Endodermal cell (in vitro differentiated cells): Measurements from ENCODE around the gene KIF3B. TPM values are rescaled to one million over a fixed set of nuclear protein-coding genes. Genes with fewer than 3 reads are reported as not detected.

ENCODE experiments used
- DNase-seq: peaks from one replicate; pipeline ENCODE4 v3.0.0-alpha.2; 2017
- H3K27ac ChIP-seq: 2 replicates; pipeline ENCODE4 v1.5.1; 2013; ENCODE audit warnings: mild to moderate bottlenecking, low read depth, low read length, moderate library complexity
- H3K27me3 ChIP-seq: 2 replicates; pipeline ENCODE4 v1.6.1; 2013; ENCODE audit warnings: mild to moderate bottlenecking, low read length, moderate library complexity; ENCODE audit not compliant: insufficient read depth, control insufficient read depth, poor library complexity, severe bottlenecking
- H3K36me3 ChIP-seq: 2 replicates; pipeline ENCODE4 v1.7.0; 2013; ENCODE audit warnings: mild to moderate bottlenecking, low read length, moderate library complexity; ENCODE audit not compliant: control insufficient read depth, insufficient read depth
- H3K4me1 ChIP-seq: one replicate; pipeline ENCODE4 v1.7.0; 2013; ENCODE audit warnings: low read length; ENCODE audit not compliant: control insufficient read depth, insufficient read depth
- H3K4me3 ChIP-seq: 2 replicates; pipeline ENCODE4 v1.5.1; 2013; ENCODE audit warnings: mild to moderate bottlenecking, low read length, moderate library complexity
- H3K9ac ChIP-seq: 2 replicates; pipeline ENCODE4 v1.6.1; 2013; ENCODE audit warnings: mild to moderate bottlenecking, low read length, moderate library complexity; ENCODE audit not compliant: poor library complexity, severe bottlenecking; ENCODE audit errors: extremely low read depth
- H3K9me3 ChIP-seq: 2 replicates; pipeline ENCODE4 v1.6.1; 2013; ENCODE audit warnings: mild to moderate bottlenecking, low read length, moderate library complexity; ENCODE audit not compliant: control insufficient read depth
- H3K27ac Mint-ChIP-seq: 2 replicates; pipeline ENCODE4 v1.8.0; 2020; ENCODE audit warnings: mixed read lengths
- H3K27me3 Mint-ChIP-seq: 2 replicates; pipeline ENCODE4 v1.8.0; 2021; ENCODE audit warnings: mild to moderate bottlenecking, mixed read lengths; ENCODE audit not compliant: insufficient read depth
- H3K36me3 Mint-ChIP-seq: 2 replicates; pipeline ENCODE4 v1.8.0; 2020; ENCODE audit warnings: low read depth, mixed read lengths
- H3K4me1 Mint-ChIP-seq: 2 replicates; pipeline ENCODE4 v1.8.0; 2020; ENCODE audit warnings: mixed read lengths
- H3K4me3 Mint-ChIP-seq: 2 replicates; pipeline ENCODE4 v1.8.0; 2020; ENCODE audit warnings: mild to moderate bottlenecking, moderate library complexity, mixed read lengths
- H3K9me3 Mint-ChIP-seq: 2 replicates; pipeline ENCODE4 v1.8.0; 2020; ENCODE audit warnings: mild to moderate bottlenecking, mixed read lengths
- CTCF ChIP-seq: fragments of 200-600 bp; sonication (generic); conservative IDR thresholded peaks from 2 replicates; pipeline ENCODE4 v1.5.0; 2021; ENCODE audit warnings: antibody characterized with exemption, mild to moderate bottlenecking
- WGBS, 2 experiments: methylation state at CpG; one replicate each; pipeline versions ENCODE4 v1.1.5 to v1.1.7; 2013; ENCODE audit warnings: missing lambda C conversion rate in 2 of 2, mixed read lengths in 1 of 2; ENCODE audit not compliant: insufficient coverage in 1 of 2, insufficient read length in 1 of 2; 5-methylcytosine and 5-hydroxymethylcytosine counted together
- total RNA-seq, 2 donors: library from RNA; stranded (reverse); fragmentation: NEBNext Ultra II Directional in 1 of 2; extraction: Animal tissue kit (Norgen Biotek cat#: 25700) in 1 of 2; gene quantifications; 2 replicates in 1 of 2; 3 replicates in 1 of 2; pipeline ENCODE4 v1.2.1, GENCODE V29; 2021

Gene KIF3B
- total RNA-seq, 2 donors from 2014 or later, result 31.4 to 41.1 TPM

- Histone ChIP-seq H3K4me1 (no peaks in the 10 kb centered on the region), H3K27ac (no peak overlapping the region), H3K9me3 (no peaks in the 10 kb centered on the region), H3K36me3 (no peaks in the 10 kb centered on the region), H3K9ac (no peak overlapping the region), H3K27me3 (no peaks in the 10 kb centered on the region), H3K4me3 (no peak overlapping the region)
- Mint-ChIP-seq H3K27ac (no peak overlapping the region), H3K4me1 (peaks cover under 1% of the 10 kb centered on the region), H3K27me3 (peaks cover 2% of the 10 kb centered on the region), H3K36me3 (no peaks in the 10 kb centered on the region), H3K9me3 (no peaks in the 10 kb centered on the region), H3K4me3 (no peak overlapping the region)
- TF ChIP-seq CTCF, result no peak
- no peak for DNase-seq
- WGBS, 2 experiments, result 100% methylated on average over 1 to 2 of the region's 2 CpGs
These were observed 15.8 kb upstream of the KIF3B start for GRCh38 chr20:32261644-32262043.

- Mint-ChIP-seq H3K36me3 (no peaks in the 10 kb centered on the region), H3K9me3 (no peaks in the 10 kb centered on the region), H3K27ac (no peak overlapping the region), H3K27me3 (peaks cover 6% of the 10 kb centered on the region), H3K4me3 (no peak overlapping the region), H3K4me1 (no peaks in the 10 kb centered on the region)
- no peak for DNase-seq
- Histone ChIP-seq H3K36me3 (no peaks in the 10 kb centered on the region), H3K27me3 (no peaks in the 10 kb centered on the region), H3K4me1 (no peaks in the 10 kb centered on the region), H3K9ac (no peak overlapping the region), H3K4me3 (no peak overlapping the region), H3K9me3 (no peaks in the 10 kb centered on the region), H3K27ac (no peak overlapping the region)
- WGBS, 2 experiments, result 79 to 88% methylated on average over 7 of the region's 7 CpGs
- TF ChIP-seq CTCF, result no peak
These were observed 14.0 kb upstream of the KIF3B start for GRCh38 chr20:32263398-32263954.

DNA sequence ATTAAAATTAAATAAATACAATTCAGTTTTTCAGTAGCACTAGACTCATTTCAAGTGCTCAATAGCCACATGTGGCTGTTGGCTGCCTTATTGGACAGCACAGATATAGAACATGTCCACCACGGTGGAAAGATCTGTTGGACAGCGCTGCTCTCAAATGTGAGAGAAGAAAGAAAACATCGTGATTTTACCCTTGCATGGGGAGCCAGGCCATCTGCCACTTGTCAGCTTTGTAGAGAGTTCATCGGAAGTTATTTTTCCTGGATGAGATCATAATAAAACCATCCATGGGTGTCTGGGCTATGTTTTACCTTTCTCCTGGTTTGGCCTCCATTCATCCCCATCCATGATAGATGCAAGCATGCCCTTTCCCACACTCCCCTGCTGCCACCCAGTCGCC lies 5.8 kb upstream of the KIF3B start:
- WGBS, 2 experiments, result 94 to 98% methylated on average over 4 to 5 of the region's 5 CpGs
- Histone ChIP-seq H3K4me3 (no peak overlapping the region), H3K9ac (no peak overlapping the region), H3K4me1 (no peaks in the 10 kb centered on the region), H3K27ac (no peak overlapping the region), H3K27me3 (no peaks in the 10 kb centered on the region), H3K9me3 (no peaks in the 10 kb centered on the region), H3K36me3 (no peaks in the 10 kb centered on the region)
- H3K27ac Mint-ChIP-seq, result no peak overlapping the region
- no peak for DNase-seq
- no peaks in the 10 kb centered on the region for H3K9me3 Mint-ChIP-seq
- no peak for TF ChIP-seq CTCF
- no peak overlapping the region for H3K4me3 Mint-ChIP-seq
- H3K4me1 Mint-ChIP-seq, result no peaks in the 10 kb centered on the region
- H3K36me3 Mint-ChIP-seq, result no peaks in the 10 kb centered on the region
- peaks cover 21% of the 10 kb centered on the region for H3K27me3 Mint-ChIP-seq
